ENCODE measurements around the gene PITPNM3.

DNA sequence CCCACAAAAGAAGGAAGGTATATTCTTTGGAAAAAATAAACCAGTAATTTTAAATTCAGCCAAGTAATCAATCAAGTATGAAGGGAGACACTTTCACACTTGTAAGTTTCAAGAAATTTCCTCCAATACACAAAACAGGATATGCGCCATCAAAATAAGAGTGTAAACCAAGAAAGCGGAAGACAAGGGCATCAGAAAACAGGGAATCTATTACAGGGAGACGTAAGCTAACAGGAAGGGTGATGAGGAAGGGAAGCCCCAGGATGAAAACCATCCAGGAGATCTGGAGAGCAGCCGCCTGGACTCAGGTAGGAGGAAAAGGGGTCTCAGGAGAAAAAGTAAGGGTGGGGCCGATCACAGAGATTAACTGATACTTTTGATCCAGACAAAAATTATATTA, 31.8 kb upstream of the PITPNM3 start:
- TF ChIP-seq, protein P1, sequence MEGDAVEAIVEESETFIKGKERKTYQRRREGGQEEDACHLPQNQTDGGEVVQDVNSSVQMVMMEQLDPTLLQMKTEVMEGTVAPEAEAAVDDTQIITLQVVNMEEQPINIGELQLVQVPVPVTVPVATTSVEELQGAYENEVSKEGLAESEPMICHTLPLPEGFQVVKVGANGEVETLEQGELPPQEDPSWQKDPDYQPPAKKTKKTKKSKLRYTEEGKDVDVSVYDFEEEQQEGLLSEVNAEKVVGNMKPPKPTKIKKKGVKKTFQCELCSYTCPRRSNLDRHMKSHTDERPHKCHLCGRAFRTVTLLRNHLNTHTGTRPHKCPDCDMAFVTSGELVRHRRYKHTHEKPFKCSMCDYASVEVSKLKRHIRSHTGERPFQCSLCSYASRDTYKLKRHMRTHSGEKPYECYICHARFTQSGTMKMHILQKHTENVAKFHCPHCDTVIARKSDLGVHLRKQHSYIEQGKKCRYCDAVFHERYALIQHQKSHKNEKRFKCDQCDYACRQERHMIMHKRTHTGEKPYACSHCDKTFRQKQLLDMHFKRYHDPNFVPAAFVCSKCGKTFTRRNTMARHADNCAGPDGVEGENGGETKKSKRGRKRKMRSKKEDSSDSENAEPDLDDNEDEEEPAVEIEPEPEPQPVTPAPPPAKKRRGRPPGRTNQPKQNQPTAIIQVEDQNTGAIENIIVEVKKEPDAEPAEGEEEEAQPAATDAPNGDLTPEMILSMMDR (IDR thresholded peaks at IDR 0.05) = no peak
- no peak for TF ChIP-seq POLR2AphosphoS5 (IDR thresholded peaks at IDR 0.05)
- TF ChIP-seq POLR2A (IDR thresholded peaks at IDR 0.05) = no peak
- TF ChIP-seq EP300 (IDR thresholded peaks at IDR 0.05) = no peak

All from gastroesophageal sphincter (tissue), 3 donors.